Osteocyte (in vitro differentiated cells): ENCODE measurements around the gene REC8. TPM values are rescaled to one million over a fixed set of nuclear protein-coding genes. Genes with fewer than 3 reads are reported as not detected.

Experiments
- DNase-seq: peaks from one replicate; pipeline ENCODE4 v3.0.0; 2021; ENCODE audit warnings: mixed read lengths; ENCODE audit not compliant: unreplicated experiment; ENCODE audit errors: extremely low spot score
- H3K27ac Mint-ChIP-seq: one replicate; pipeline ENCODE4 v1.8.0; 2021; ENCODE audit warnings: mild to moderate bottlenecking, mixed read lengths; ENCODE audit not compliant: unreplicated experiment
- H3K27me3 Mint-ChIP-seq: one replicate; pipeline ENCODE4 v1.8.0; 2021; ENCODE audit warnings: mixed read lengths; ENCODE audit not compliant: unreplicated experiment
- H3K36me3 Mint-ChIP-seq: one replicate; pipeline ENCODE4 v1.8.0; 2021; ENCODE audit warnings: mixed read lengths; ENCODE audit not compliant: unreplicated experiment
- H3K4me1 Mint-ChIP-seq: one replicate; pipeline ENCODE4 v1.8.0; 2021; ENCODE audit warnings: mixed read lengths; ENCODE audit not compliant: unreplicated experiment
- H3K4me3 Mint-ChIP-seq: one replicate; pipeline ENCODE4 v1.8.0; 2021; ENCODE audit warnings: mild to moderate bottlenecking, moderate library complexity, mixed read lengths; ENCODE audit not compliant: unreplicated experiment
- H3K9me3 Mint-ChIP-seq: one replicate; pipeline ENCODE4 v1.8.0; 2021; ENCODE audit warnings: mixed read lengths; ENCODE audit not compliant: unreplicated experiment
- CTCF ChIP-seq: fragments of 200-600 bp; sonication (generic); IDR thresholded peaks from 2 replicates; pipeline ENCODE4 v1.5.0; 2021; ENCODE audit warnings: antibody characterized with exemption, mild to moderate bottlenecking, moderate library complexity
- total RNA-seq: library from RNA; stranded (reverse); gene quantifications from 2 replicates; pipeline ENCODE4 v1.2.1, GENCODE V29; 2021

Gene REC8
- total RNA-seq, 1 donor from 2014 or later: 8.1 TPM

GRCh38 chr14:24160850-24161804 lies 10.8 kb upstream of the REC8 start, which contains the start of gene IRF9:
Gene IRF9, plus strand, starts transcription at chr14:24161265. Its CDS starts 880 bp downstream, at chr14:24162145.
- Mint-ChIP-seq H3K9me3 (no peaks in the 10 kb centered on the region), H3K4me1 (peaks cover 25% of the 10 kb centered on the region), H3K4me3 (peak within 1 kb of the TSS; percentile 96), H3K27me3 (no peaks in the 10 kb centered on the region), H3K27ac (peak within 1 kb of the TSS; percentile 93), H3K36me3 (peaks cover 41% of the 10 kb centered on the region)
- peak; percentile 98 for DNase-seq
- TF ChIP-seq CTCF: peak; percentile 94

- DNase-seq: no peak
- TF ChIP-seq CTCF: no peak
- Mint-ChIP-seq H3K27me3 (no peaks in the 10 kb centered on the region), H3K4me1 (peaks cover 25% of the 10 kb centered on the region), H3K4me3 (peak overlapping the region; percentile 96), H3K27ac (peak overlapping the region; percentile 93), H3K36me3 (peaks cover 41% of the 10 kb centered on the region), H3K9me3 (no peaks in the 10 kb centered on the region)
Observed at GRCh38 chr14:24162093-24162492, 9.8 kb upstream of the REC8 start.

GRCh38 chr14:24164518-24164991 lies 7.3 kb upstream of the REC8 start:
- no peak overlapping the region for H3K4me3 Mint-ChIP-seq
- H3K27me3 Mint-ChIP-seq: no peaks in the 10 kb centered on the region
- H3K4me1 Mint-ChIP-seq: peaks cover 25% of the 10 kb centered on the region
- H3K27ac Mint-ChIP-seq: no peak overlapping the region
- H3K36me3 Mint-ChIP-seq: peaks cover 45% of the 10 kb centered on the region
- DNase-seq: no peak
- no peak for TF ChIP-seq CTCF
- H3K9me3 Mint-ChIP-seq: no peaks in the 10 kb centered on the region

- Mint-ChIP-seq H3K4me3 (no peak overlapping the region), H3K27me3 (no peaks in the 10 kb centered on the region), H3K4me1 (peaks cover 23% of the 10 kb centered on the region), H3K27ac (no peak overlapping the region), H3K9me3 (no peaks in the 10 kb centered on the region), H3K36me3 (peaks cover 50% of the 10 kb centered on the region)
- no peak for TF ChIP-seq CTCF
- no peak for DNase-seq
Observed at GRCh38 chr14:24165785-24166184, 6.1 kb upstream of the REC8 start.

- no peaks in the 10 kb centered on the region for H3K9me3 Mint-ChIP-seq
- H3K4me1 Mint-ChIP-seq: peaks cover 12% of the 10 kb centered on the region
- no peaks in the 10 kb centered on the region for H3K27me3 Mint-ChIP-seq
- TF ChIP-seq CTCF: no peak
- no peak overlapping the region for H3K4me3 Mint-ChIP-seq
- peaks cover 45% of the 10 kb centered on the region for H3K36me3 Mint-ChIP-seq
- DNase-seq: no peak
- H3K27ac Mint-ChIP-seq: peak overlapping the region; percentile 63
Observed at GRCh38 chr14:24167469-24168114, 4.3 kb upstream of the REC8 start.
